A673 (cell line): ENCODE results near the gene ARNT2.

Experiments
- CTCF ChIP-seq: fragments of 300-800, 200-600 bp; sonication (generic); conservative IDR thresholded peaks from 2 replicates; pipeline ENCODE4 v1.5.1; 2017; ENCODE audit warnings: low read depth, mild to moderate bottlenecking, antibody characterized with exemption, low read length, moderate library complexity, mixed read lengths
- EZH2 ChIP-seq: fragments of 200-600 bp; sonication (generic); IDR thresholded peaks from 2 replicates; pipeline ENCODE4 v1.6.1; 2017; ENCODE audit warnings: borderline replicate concordance, low read depth, mild to moderate bottlenecking, mixed read lengths, antibody characterized with exemption, low read length; ENCODE audit not compliant: poor library complexity, severe bottlenecking

- TF ChIP-seq CTCF = no peak
- no peak for TF ChIP-seq EZH2
These were observed 222.5 kb downstream of the ARNT2 start for GRCh38 chr15:80626643-80627120.
